Left forelimb (tissue), 1 donor: Measurements from ENCODE around the gene ZMAT3.

ENCODE experiments used
- DNase-seq: peaks from one replicate; pipeline ENCODE4 v3.0.0-alpha.2; 2018; ENCODE audit warnings: low spot score

The ZMAT3 gene

DNA sequence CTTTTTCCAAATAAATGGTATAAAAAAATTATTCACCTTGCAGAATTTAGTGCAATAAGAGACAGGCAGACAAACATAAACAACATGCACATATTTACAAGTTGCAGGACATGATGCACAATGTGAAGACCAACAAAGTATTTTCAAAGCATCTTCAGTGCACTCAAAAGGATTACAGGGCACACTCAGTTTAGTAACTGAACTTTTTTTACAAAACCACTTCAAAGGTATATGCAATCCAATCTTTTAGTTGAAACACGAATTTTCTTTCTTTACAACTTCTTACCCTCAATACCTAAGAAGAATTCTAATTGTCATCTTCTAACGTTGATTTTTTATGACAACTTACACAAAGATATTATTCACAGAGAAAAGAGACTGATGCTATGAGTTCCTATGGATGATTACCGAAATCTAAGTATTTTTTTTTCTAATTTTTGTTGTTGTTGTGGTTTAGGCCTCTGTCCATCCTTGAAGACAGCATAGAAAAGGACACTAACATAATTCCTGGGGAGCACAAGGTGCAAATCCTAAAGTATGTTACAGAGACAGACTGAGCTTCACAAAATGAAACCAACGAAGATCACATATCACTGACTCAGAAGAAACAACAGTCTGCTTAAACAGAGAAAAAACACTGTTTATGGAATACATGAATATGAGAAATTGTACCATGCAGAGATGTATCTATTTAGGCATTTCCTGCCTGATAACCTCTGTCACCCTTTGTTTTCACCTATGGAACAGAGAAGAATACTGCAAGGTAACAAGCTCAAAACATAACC lies 50.3 kb downstream of the ZMAT3 start:
- DNase-seq: no peak

GRCh38 chr3:179020112-179020511 lies 51.5 kb downstream of the ZMAT3 start:
- DNase-seq: no peak

- no peak for DNase-seq
Observed at GRCh38 chr3:179018808-179019207, 52.8 kb downstream of the ZMAT3 start.

DNA sequence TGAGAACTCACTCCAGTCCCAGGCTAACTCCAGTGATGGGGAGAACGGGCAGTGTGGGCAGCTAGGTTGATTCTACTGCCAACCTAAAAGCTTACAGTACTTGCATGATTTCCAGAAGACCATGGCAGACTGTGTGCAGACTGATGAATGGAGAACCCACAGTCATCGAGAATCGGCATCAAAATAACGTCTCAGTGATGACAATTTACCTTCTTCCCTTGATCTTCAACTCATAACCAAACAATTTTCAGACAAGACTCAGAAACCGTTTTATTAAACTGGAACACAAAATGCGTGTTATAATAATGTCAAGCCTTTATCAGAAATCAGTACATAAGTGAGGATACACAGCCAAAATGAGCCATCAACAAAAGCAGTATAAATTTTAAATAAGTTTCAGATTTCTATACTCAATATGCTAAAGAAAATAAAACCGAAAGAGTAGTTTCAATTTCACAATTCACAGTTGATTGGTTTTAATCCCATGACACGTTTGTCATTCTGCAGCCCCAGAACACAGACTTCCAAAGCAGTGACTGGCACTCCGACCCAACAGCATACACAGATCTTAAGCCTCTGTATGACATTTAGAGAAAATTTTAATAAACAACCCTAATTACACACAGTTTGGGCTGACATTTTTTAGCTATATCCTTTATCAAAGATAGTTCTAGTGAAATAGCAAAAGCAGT lies 54.5 kb downstream of the ZMAT3 start:
- no peak for DNase-seq

DNA sequence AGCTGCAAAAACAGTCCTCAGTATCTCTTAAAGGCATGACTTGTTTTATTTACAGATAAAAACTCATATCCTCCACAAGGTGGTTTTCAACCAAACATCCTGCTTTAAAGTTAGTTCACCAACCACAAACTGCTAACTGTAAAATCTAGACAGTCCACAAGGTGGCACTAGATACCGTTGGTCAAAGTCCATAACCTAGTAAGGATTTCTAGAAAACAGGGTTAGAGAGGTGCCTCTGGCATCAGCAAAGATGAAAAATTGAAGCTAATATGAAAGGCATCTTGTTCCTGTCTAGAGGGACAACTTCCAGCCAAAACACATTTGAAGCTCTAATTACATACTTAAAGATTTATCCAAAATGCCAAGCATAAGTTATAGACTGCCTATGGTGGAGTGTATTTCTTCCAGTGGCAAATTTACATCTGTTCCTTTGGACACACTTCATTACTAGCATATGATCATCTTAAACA lies 56.0 kb downstream of the ZMAT3 start:
- DNase-seq: no peak

- DNase-seq: no peak
Observed at GRCh38 chr3:179005706-179006105, 65.9 kb downstream of the ZMAT3 start.

DNA sequence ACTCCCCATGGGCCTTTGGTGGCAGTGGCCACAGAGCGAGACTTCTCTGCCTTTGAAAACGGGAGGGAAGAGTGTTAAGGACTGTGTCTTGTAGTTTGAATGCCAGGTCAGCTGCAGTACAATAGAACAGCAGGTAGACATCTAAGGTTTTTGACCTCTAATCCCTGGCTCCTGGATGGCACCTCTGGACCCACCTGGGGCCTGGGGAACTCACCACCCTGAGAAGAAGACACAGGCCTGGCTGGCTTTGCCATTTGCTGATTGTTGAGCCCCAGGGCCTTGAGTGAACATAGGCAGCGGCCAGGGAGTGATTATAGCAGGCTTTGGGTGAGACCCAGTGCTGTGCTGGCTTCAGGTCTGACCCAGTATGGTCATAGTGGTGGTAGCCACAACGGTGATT lies 66.4 kb downstream of the ZMAT3 start:
- no peak for DNase-seq

DNA sequence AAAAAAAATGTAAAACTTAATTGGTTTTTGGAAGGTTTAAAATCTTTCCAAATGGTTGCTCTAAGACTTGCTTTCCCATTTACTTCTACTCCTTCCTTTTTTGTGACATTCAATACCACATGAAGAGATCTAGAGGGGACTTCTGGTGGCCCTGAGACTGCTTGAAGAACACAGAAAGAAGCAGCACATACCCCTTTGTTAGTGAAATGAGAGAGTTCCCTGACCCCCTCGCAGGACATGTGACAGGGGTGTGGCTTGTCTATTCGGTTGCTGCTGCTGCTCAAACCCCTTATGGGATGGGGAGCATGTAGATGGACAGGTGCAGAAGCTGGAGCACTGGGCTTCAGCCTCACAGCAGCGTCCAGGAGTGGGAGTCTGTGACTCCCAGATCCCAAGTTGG lies 71.0 kb downstream of the ZMAT3 start:
- no peak for DNase-seq

DNA sequence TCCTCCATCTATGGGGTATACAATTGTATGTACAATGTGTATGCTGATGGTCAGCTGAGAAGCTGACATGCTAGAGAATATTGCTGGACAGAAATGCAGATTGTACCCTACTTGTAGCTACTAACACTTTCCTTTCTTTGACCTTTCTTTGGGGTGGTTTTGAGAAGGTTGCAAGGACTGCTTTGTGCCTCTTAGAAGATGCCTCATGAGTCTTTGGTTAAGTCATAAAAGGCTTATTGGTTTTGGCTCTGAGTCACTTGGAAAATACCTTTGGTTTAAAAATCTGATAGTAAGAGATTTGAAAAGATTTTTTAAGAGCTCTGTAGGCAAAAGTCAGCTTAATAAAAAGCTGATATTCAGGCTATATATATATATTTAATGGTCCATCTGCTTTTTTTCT lies 71.5 kb downstream of the ZMAT3 start:
- DNase-seq: no peak

- DNase-seq: no peak
Observed at GRCh38 chr3:178996399-178996798, 75.2 kb downstream of the ZMAT3 start.

DNA sequence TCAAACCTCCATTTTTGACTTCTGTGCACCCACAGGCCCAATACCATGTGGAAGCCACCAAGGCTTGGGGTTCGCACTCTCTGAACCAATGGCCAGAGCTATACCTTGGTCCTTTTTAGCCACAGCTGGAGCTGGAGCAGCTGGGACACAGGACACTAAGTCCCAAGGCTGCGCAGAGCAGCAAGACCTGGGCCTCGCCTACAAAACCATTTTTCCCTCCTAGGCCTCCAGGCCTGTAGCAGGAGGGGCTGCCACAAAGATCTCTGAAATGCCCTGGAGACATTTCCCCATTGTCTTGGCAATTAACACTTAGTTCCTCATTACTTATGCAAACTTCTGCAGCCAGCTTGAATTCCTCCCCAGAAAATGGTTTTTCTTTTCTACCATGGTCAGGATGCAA lies 81.3 kb downstream of the ZMAT3 start:
- no peak for DNase-seq

GRCh38 chr3:178989821-178990220 lies 81.8 kb downstream of the ZMAT3 start:
- no peak for DNase-seq

- no peak for DNase-seq
Observed at GRCh38 chr3:178987745-178988144, 83.9 kb downstream of the ZMAT3 start.

- DNase-seq: no peak
Observed at GRCh38 chr3:178986456-178986855, 85.2 kb downstream of the ZMAT3 start.

DNA sequence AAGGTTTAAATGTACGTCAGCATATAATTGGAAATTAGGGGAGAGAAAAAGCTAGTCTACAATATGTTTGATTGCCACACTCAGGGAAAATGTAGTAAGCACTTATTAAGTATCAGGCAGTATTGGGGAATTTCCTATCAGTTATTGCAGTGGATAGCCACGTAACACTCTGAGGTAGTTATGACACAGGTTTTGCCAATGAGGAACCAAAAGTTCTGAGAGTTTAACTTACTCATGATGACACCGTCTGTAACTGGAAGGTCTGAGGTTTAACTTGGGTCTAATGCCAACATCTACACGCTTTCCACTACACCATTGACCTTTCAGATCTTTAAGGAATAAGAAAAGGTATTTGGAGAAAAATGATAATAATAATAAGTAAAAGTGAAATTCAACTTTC lies 89.5 kb downstream of the ZMAT3 start:
- DNase-seq: no peak

DNA sequence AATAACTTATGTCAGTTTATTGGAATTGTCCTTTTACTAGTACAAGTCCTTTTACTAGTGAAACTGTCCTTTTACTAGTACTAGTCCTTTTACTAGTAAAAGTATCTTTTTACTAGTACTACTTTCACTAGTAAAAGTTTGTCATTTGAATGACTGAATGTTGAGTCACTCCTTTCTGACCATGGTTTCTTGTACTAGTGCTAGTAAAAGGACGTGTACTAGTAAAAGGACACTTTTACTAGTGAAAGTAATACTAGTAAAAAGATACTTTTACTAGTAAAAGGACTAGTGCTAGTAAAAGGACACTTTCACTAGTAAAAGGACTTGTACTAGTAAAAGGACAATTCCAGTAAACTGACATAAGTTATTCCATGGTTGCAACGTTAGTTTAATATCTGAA lies 96.3 kb downstream of the ZMAT3 start:
- no peak for DNase-seq

DNA sequence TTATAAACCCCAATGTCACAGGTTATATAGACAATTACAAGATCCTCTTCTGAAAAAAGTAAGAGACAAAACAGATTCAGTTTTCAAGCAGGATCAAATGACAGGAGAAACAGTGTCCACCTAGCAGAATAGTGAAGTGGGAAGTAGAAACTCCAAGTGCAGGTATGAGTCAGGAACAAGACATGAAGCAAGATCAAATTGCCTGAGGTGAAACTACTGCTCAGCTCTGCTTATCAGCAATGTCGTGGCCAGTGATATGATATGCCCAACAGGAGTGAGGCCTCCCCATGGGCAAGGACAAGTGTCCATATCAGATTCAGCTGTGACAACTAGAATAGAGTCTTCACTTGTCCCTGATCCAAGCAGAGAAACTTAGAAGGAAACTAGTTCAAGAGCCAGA lies 100.0 kb downstream of the ZMAT3 start:
- no peak for DNase-seq

DNA sequence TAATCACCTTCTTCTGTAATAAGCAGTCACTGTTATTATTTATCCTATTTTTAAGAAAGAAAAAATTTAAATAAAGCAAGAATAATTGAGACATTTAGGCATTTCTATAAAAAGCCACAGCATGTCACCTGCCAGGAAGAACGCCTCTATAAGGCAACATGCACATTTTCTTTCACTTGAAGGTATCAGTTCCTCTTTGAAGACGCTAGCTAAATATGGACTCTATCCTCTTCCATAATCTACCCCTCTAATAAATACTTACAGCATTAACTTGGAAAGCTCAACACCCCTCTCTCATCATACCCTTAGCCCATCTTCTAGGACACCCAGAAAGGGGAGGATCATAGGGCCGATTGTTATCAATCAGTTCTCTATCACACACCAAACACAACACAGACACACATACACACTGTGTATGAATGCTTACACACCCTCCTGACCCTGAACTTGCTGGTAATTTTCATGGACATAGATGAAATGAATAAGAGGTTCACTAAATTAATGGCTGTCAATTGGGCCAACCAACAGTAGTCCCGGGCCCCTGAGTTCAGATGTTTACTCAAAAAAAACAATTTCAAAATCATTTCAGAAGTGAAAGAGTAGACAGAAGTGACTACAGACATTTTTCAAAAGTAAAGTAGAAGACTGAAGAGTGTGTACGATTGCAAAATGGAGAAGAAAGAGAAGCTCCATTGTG lies 102.5 kb downstream of the ZMAT3 start:
- DNase-seq: no peak
